ENCODE results near the gene CABP1. TPM values are rescaled to one million over a fixed set of nuclear protein-coding genes. Genes with fewer than 3 reads are reported as not detected.
A peak's percentile ranks its signal among the peaks of the same experiment; 100 is the strongest.
"Not testable (repeated sequence)": the region's sequence is repeated elsewhere in the genome, so short reads cannot be mapped to it uniquely, and the experiment has no call there.

Gene CABP1
- total RNA-seq, 8 experiments from 2014 or later, result 0.13 to 6.3 (median 1.4) TPM

- 0 to 83% (median 71%) methylated on average over 1 to 4 of the region's 8 CpGs; no CpG with 5 or more reads in 6 of the 10 experiments for WGBS, 10 experiments
- peak in 6 of 8 experiments; percentile 21 to 45 (median 33) for ATAC-seq (replicated peaks in 6 of 8)
- H3K4me1 ChIP-seq (replicated peaks in 1 of 2), result no peaks in the 10 kb centered on the region
- H3K27ac ChIP-seq, result no peak overlapping the region
- no peak overlapping the region for H3K4me3 ChIP-seq
- in situ Hi-C loops (cut with MboI; ENCODE audit: low pct_unique_long_range_greater_than_20kb in 2 of 9, low sequenced_read_pairs in 9 of 9, unreplicated experiment in 9 of 9), result no loop called here
Observed at GRCh38 chr12:120659151-120659525, 18.7 kb downstream of the CABP1 start.

DNA sequence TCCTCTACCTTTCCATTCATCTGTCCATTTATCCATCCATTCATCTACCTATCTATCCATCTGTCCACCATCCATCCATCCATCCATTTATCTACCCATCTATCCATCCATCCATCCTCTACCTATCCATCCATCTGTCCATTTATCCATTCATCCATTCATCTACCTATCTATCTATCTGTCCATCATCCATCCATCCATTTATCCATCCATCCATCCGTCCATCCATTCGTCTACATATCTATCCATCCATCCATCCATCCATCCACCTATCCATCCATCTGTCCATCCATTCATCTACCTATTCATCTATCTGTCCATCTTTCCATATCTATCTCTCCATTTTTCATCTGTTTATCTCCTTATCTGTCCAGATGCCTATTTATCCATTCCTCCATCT lies 21.0 kb downstream of the CABP1 start:
- in situ Hi-C loops (cut with MboI; ENCODE audit: low pct_unique_long_range_greater_than_20kb in 2 of 9, low sequenced_read_pairs in 9 of 9, unreplicated experiment in 9 of 9), result no loop called here
- Histone ChIP-seq H3K27ac (no peak overlapping the region), H3K4me3 (no peak overlapping the region), H3K4me1 (replicated peaks in 1 of 2) (no peaks in the 10 kb centered on the region)
- ATAC-seq (replicated peaks in 6 of 8), result no peak
- 0 to 98% (median 66%) methylated on average over 1 to 2 of the region's 2 CpGs for WGBS, 10 experiments

GRCh38 chr12:120662879-120663278 lies 22.5 kb downstream of the CABP1 start:
- no peak overlapping the region for H3K27ac ChIP-seq
- no peak overlapping the region for H3K4me3 ChIP-seq
- H3K4me1 ChIP-seq (replicated peaks in 1 of 2), result no peaks in the 10 kb centered on the region
- in situ Hi-C loops (cut with MboI; ENCODE audit: low pct_unique_long_range_greater_than_20kb in 2 of 9, low sequenced_read_pairs in 9 of 9, unreplicated experiment in 9 of 9), result no loop called here
- WGBS, 10 experiments, result 33 to 100% (median 94%) methylated on average over 1 to 3 of the region's 3 CpGs; no CpG with 5 or more reads in 3 of the 10 experiments
- ATAC-seq (replicated peaks in 6 of 8), result no peak

GRCh38 chr12:120663741-120664140 lies 23.3 kb downstream of the CABP1 start:
- WGBS, 10 experiments, result 7 to 100% (median 63%) methylated on average over 1 to 5 of the region's 5 CpGs; no CpG with 5 or more reads in 1 of the 10 experiments
- peaks cover 0 to 4% of the 10 kb centered on the region in 2 donors for H3K4me1 ChIP-seq (replicated peaks in 1 of 2)
- no peak for ATAC-seq (replicated peaks in 6 of 8)
- no peak overlapping the region for H3K27ac ChIP-seq
- H3K4me3 ChIP-seq, result no peak overlapping the region
- in situ Hi-C loops (cut with MboI; ENCODE audit: low pct_unique_long_range_greater_than_20kb in 2 of 9, low sequenced_read_pairs in 9 of 9, unreplicated experiment in 9 of 9), result no loop called here

DNA sequence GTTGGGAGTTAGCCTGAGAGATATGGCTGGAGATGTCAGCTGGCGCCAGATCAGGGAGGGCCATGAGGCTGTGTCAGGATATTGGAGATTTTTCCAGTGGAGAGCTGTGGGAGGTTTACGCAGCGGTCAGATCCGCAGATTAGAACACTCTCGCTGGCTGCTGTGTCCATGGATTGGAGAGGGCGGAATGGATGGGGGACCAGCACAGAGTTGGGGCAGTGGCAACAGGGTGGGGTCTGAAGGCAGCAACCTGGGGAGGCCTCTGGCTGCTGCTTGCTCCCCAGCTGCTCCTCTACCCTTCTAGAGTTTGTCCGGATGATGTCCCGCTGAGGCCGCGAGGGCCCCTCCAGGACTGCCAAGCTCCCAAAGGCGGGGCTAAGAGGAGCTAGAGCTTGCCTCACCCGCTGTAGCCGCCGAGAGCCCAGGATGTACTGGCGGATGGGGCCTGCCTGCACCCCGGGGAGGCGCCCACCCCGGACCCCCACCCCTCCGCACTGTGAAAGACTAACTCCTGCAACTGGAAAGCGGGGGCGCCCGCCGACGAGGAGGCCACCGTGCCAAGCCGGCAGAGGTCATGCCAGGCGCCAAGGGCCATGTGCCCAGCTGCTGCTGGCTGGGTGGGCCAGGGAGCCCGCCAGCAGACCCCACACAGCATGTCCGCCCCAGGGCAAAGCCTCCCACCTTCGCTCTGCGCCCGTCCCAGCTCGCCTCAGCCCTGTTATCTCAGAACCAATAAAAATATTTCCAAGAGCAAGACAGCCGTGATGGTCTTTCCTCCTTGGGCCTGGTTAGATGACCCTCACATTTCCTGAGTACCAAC lies 26.4 kb downstream of the CABP1 start:
- 36 to 100% (median 89%) methylated on average over 1 to 8 of the region's 34 CpGs; no CpG with 5 or more reads in 1 of the 10 experiments for WGBS, 10 experiments
- Histone ChIP-seq H3K27ac (no peak overlapping the region), H3K4me3 (no peak overlapping the region), H3K4me1 (replicated peaks in 1 of 2) (peaks cover 4 to 14% of the 10 kb centered on the region in 2 donors)
- in situ Hi-C loops (cut with MboI; ENCODE audit: low pct_unique_long_range_greater_than_20kb in 2 of 9, low sequenced_read_pairs in 9 of 9, unreplicated experiment in 9 of 9), result no loop called here
- peak in 5 of 8 experiments; percentile 22 to 49 (median 34) for ATAC-seq (replicated peaks in 6 of 8)

DNA sequence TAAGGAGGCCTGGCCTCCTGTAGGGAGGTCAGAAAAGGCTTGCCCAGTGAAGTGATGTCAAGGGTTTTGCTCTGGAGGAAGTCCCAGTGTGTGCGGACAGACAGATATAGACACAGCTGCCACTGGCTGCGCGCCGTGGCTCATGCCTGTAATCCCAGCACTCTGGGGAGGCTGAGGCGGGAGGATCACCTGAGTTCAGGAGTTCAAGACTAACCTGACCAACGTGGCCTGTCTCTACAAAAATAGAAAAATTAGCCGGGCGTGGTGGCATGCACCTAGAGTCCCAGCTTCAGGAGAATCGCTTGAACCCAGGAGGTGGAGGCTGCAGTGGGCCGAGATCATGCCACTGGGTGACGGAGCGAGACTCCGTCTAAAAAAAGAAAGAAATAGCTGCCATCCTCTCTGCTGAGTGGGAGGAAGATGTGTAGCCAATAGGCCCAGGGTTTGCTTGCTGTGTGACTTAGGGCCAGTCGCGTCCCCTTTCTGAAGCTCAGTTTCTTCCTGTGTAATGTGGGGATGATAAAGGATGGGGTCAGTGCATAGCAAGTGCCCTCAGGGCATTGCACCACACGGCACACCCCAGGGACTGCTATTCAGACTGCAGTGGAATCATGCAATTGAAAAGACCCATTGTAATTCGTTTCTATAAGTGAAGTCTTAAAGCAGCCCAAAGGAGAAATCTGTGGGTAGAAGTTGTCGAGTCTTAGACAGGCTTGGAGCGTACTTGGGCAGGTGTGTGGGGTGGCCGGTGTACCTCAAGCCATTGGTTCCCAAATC lies 27.9 kb downstream of the CABP1 start:
- WGBS, 10 experiments, result 41 to 100% (median 77%) methylated on average over 1 to 9 of the region's 20 CpGs; no CpG with 5 or more reads in 2 of the 10 experiments
- H3K27ac ChIP-seq, result no peak overlapping the region
- peaks cover 4 to 14% of the 10 kb centered on the region in 2 donors for H3K4me1 ChIP-seq (replicated peaks in 1 of 2)
- H3K4me3 ChIP-seq, result no peak overlapping the region
- in situ Hi-C loops (cut with MboI; ENCODE audit: low pct_unique_long_range_greater_than_20kb in 2 of 9, low sequenced_read_pairs in 9 of 9, unreplicated experiment in 9 of 9), result no loop called here
- ATAC-seq (replicated peaks in 6 of 8), result peak in 3 of 8 experiments; percentile 7 to 25 (median 13)

DNA sequence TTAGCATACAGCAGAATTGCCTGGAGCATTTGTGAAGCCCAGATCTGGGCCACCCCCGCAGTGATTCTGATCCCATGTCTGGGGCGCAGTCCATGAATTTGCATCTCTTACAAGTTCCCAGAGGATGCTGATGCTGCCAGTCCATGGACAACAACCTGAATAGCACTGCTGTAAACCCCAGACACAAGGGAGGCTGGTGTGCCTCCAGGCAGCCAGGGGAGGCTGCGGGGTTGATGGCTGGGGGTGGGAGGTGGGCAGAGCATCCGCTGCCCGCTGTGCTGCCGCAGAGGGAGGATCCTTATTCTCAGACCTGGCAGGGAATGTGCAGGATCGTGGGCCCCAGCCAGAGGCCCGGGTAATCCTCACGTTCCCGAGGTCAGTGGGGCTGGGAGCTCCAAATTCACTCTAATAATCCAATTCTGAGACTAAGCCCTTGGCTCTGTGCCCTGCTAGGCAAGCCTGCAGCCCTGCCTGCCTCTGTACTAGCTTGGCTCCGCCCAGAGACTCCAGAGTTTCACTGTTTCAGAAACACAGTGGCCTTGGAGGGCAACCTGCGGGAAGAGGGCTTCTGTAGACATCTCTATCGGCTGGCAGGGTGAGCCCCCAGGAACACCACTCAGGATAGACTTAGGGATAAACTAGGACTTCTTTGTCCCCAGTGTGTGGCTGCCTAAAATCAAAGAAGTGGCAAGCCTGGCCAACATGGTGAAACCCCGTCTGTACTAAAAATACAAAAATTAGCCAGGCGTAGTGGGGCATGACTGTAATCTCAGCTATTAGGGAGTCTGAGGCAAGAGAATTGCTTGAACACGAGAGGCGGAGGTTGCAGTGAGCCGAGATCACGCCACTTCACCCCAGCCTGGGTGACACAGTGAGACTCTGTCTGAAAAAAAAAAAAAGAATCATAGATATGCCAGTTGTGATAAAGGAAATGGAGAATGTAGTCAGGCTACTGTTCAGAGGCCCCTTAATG lies 28.7 kb downstream of the CABP1 start:
- in situ Hi-C loops (cut with MboI; ENCODE audit: low pct_unique_long_range_greater_than_20kb in 2 of 9, low sequenced_read_pairs in 9 of 9, unreplicated experiment in 9 of 9), result no loop called here
- Histone ChIP-seq H3K4me1 (replicated peaks in 1 of 2) (peaks cover 4 to 14% of the 10 kb centered on the region in 2 donors), H3K27ac (no peak overlapping the region), H3K4me3 (no peak overlapping the region)
- peak; percentile 72 to 99 (median 83) for ATAC-seq (replicated peaks in 6 of 8)
- 27 to 92% (median 60%) methylated on average over 2 to 9 of the region's 19 CpGs; no CpG with 5 or more reads in 4 of the 10 experiments for WGBS, 10 experiments

DNA sequence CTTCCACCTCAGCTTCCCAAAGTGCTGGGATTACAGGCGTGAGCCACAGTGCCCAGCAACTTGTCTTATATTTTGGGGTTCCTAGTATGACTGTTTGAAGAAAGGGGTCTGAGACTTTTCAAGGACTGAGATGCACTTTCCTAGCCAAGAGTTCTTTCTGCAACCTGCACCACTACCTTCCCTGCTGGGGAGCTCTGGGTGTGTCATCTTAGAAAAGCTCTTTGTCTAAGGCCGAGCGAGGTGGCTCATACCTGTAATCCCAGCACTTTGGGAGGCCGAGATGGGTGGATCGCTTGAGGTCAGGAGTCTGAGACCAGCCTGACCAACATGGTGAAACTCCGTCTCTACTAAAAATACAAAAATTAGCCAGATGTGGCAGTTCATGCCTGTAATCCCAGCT lies 29.8 kb downstream of the CABP1 start:
- H3K27ac ChIP-seq; in situ Hi-C loops (cut with MboI; ENCODE audit: low pct_unique_long_range_greater_than_20kb in 2 of 9, low sequenced_read_pairs in 9 of 9, unreplicated experiment in 9 of 9); ATAC-seq (replicated peaks in 6 of 8); H3K4me3 ChIP-seq: not testable (repeated sequence)
- WGBS, 10 experiments, result 60 to 100% (median 93%) methylated on average over 1 to 6 of the region's 6 CpGs; no CpG with 5 or more reads in 2 of the 10 experiments
- peaks cover 4 to 14% of the 10 kb centered on the region in 2 donors for H3K4me1 ChIP-seq (replicated peaks in 1 of 2)

GRCh38 chr12:120670667-120671066 lies 30.2 kb downstream of the CABP1 start:
- whole genome bisulfite sequencing, 10 experiments, result 72 to 100% (median 80%) methylated on average over 1 to 5 of the region's 5 CpGs; no CpG with 5 or more reads in 3 of the 10 experiments
- H3K27ac ChIP-seq, result no peak overlapping the region
- ATAC-seq (replicated peaks in 6 of 8), result no peak
- H3K4me3 ChIP-seq, result no peak overlapping the region
- in situ Hi-C loops (cut with MboI; ENCODE audit: low pct_unique_long_range_greater_than_20kb in 2 of 9, low sequenced_read_pairs in 9 of 9, unreplicated experiment in 9 of 9), result no loop called here
- peaks cover 4 to 14% of the 10 kb centered on the region in 2 donors for H3K4me1 ChIP-seq (replicated peaks in 1 of 2)

GRCh38 chr12:120674097-120674636 lies 33.7 kb downstream of the CABP1 start:
- Histone ChIP-seq H3K27ac (no peak overlapping the region), H3K4me1 (replicated peaks in 1 of 2) (peaks cover 4 to 6% of the 10 kb centered on the region in 2 donors), H3K4me3 (no peak overlapping the region)
- ATAC-seq (replicated peaks in 6 of 8), result no peak
- 44 to 100% (median 80%) methylated on average over 3 to 5 of the region's 6 CpGs; no CpG with 5 or more reads in 3 of the 10 experiments for WGBS, 10 experiments
- in situ Hi-C loops (cut with MboI; ENCODE audit: low pct_unique_long_range_greater_than_20kb in 2 of 9, low sequenced_read_pairs in 9 of 9, unreplicated experiment in 9 of 9), result no loop called here

DNA sequence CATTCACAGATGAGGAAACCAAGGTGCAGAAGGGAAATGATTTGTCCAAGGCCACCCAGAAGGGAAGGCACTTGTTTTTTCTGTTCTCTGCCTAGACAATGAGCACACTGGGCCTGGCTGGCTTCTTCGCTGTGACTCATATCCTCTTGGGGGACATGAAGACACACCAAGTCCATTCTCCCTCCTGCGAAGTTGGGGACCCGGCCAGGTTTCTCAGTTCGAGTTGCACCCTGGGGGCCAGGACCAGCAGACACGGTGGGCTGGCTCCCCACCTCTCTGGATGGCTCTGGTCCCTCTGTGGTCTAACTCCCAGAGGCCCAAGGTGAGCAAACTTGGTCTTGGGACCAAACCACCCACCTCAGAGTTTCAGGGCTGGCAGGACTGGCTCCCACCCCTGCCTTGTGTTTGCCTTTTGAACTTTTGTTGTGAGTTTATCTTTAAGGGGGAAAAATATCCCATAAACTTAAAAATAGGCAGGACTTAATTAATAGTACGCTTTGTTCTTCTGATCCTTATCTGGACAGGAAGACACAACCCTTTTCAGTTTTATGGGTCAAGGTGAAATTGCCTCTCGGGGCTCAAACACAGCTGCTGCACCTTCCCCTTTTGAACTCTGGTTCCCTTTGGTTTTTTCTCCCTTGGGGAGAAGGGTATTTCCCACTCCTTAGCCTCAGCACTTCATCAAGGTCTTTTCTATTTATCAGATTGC lies 37.5 kb downstream of the CABP1 start:
- no peak for ATAC-seq (replicated peaks in 6 of 8)
- H3K4me1 ChIP-seq (replicated peaks in 1 of 2), result no peaks in the 10 kb centered on the region
- no peak overlapping the region for H3K4me3 ChIP-seq
- 60 to 100% (median 75%) methylated on average over 1 to 6 of the region's 7 CpGs; no CpG with 5 or more reads in 2 of the 10 experiments for WGBS, 10 experiments
- in situ Hi-C loops (cut with MboI; ENCODE audit: low pct_unique_long_range_greater_than_20kb in 2 of 9, low sequenced_read_pairs in 9 of 9, unreplicated experiment in 9 of 9), result no loop called here
- H3K27ac ChIP-seq, result no peak overlapping the region
